Epithelial cell of proximal tubule (primary cell): ENCODE measurements around the gene KCNH8. TPM values are rescaled to one million over a fixed set of nuclear protein-coding genes. Genes with fewer than 3 reads are reported as not detected.

Source experiments
- DNase-seq: peaks from one replicate; pipeline ENCODE4 v3.0.0-alpha.2; 2011; ENCODE audit warnings: low read depth
- H3K4me3 ChIP-seq: 2 replicates; pipeline ENCODE4 v1.5.1; 2011; ENCODE audit warnings: low read depth, mild to moderate bottlenecking, low read length
- CTCF ChIP-seq: conservative IDR thresholded peaks from 2 replicates; pipeline ENCODE4 v1.5.1; 2012; ENCODE audit warnings: low read depth, mild to moderate bottlenecking, low read length
- total RNA-seq: library from RNA; depleted of rRNA; stranded (reverse); fragments of >200 nt; gene quantifications from 2 replicates; pipeline ENCODE4 v1.2.3, GENCODE V29; 2015

Gene KCNH8
- total RNA-seq, 1 donor from 2014 or later = 0.40 TPM

- TF ChIP-seq CTCF = no peak
- H3K4me3 ChIP-seq = no peak overlapping the region
- no peak for DNase-seq
These were observed 183.6 kb downstream of the KCNH8 start for GRCh38 chr3:19331931-19332330.

- no peak for TF ChIP-seq CTCF
- no peak overlapping the region for H3K4me3 ChIP-seq
- DNase-seq = no peak
These were observed 185.8 kb downstream of the KCNH8 start for GRCh38 chr3:19334120-19334519.

- TF ChIP-seq CTCF = no peak
- H3K4me3 ChIP-seq = no peak overlapping the region
- DNase-seq = no peak
These were observed 190.5 kb downstream of the KCNH8 start for GRCh38 chr3:19338769-19339168.

GRCh38 chr3:19342389-19342788, 194.1 kb downstream of the KCNH8 start:
- TF ChIP-seq CTCF = no peak
- no peak overlapping the region for H3K4me3 ChIP-seq
- DNase-seq = no peak

- no peak for DNase-seq
- no peak overlapping the region for H3K4me3 ChIP-seq
These were observed 198.4 kb downstream of the KCNH8 start for GRCh38 chr3:19346759-19347158.

GRCh38 chr3:19347671-19348070, 199.4 kb downstream of the KCNH8 start:
- DNase-seq = no peak
- TF ChIP-seq CTCF = no peak
- H3K4me3 ChIP-seq = no peak overlapping the region

More at GRCh38 chr3:19346759-19347158, 198.4 kb downstream of the KCNH8 start:
- TF ChIP-seq CTCF = no peak

- no peak overlapping the region for H3K4me3 ChIP-seq
- no peak for TF ChIP-seq CTCF
- DNase-seq = no peak
These were observed 200.2 kb downstream of the KCNH8 start for GRCh38 chr3:19348500-19348899.
